Rectal smooth muscle tissue (tissue), 1 donor: Measurements from ENCODE around the gene EFNA5.

ENCODE experiments used
- H3K27ac ChIP-seq: one replicate; pipeline ENCODE4 v1.7.0; 2013; ENCODE audit warnings: low read depth, low read length, inconsistent platforms
- H3K27me3 ChIP-seq: one replicate; pipeline ENCODE4 v1.7.0; 2013; ENCODE audit warnings: low read length; ENCODE audit not compliant: control insufficient read depth, insufficient read depth
- H3K36me3 ChIP-seq: one replicate; pipeline ENCODE4 v1.7.0; 2013; ENCODE audit warnings: low read length; ENCODE audit not compliant: control insufficient read depth, insufficient read depth
- H3K4me1 ChIP-seq: one replicate; pipeline ENCODE4 v1.7.0; 2013; ENCODE audit warnings: low read length; ENCODE audit not compliant: control insufficient read depth, insufficient read depth
- H3K4me3 ChIP-seq: one replicate; pipeline ENCODE4 v1.7.0; 2013; ENCODE audit warnings: low read length
- H3K9ac ChIP-seq: one replicate; pipeline ENCODE4 v1.7.0; 2013; ENCODE audit warnings: low read length

Gene EFNA5

DNA sequence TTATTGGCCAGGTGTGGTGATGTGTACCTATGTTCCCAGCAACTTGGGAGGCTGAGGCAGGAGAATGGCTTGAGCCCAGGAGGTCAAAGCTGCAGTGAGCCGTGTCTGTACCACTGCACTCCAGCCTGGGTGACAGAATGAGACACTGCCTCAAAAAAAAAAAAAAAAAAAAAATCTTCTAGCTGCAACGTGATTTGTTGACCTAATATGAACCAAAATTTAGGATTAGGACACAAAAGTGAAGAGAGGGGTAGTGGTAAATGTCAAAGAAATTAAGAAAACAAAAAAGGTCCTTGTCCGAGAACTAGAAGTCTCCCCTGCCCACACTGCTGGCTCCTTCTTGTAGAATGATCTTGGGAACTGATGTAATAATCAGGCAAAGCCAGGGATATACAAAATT lies 272.0 kb downstream of the EFNA5 start:
- no peaks in the 10 kb centered on the region for H3K27me3 ChIP-seq

DNA sequence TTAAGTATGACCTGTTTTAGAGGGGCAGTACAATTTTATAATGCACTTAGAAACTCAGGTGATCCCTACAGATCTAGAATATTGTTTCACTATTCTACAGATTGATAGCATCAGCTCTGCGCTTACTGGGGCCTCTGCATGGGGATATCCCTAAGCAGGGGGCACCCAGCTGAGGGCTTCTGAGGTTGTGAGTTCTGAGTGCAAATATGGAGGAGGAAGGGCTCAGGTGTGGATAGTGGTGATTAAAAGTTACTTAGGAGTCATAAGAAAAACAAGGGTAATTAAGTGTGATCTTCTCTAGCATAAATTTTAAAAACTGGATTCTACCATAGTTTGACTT lies 274.4 kb downstream of the EFNA5 start:
- Histone ChIP-seq H3K4me3 (no peak overlapping the region), H3K27me3 (no peaks in the 10 kb centered on the region), H3K4me1 (no peaks in the 10 kb centered on the region), H3K9ac (no peak overlapping the region), H3K27ac (no peak overlapping the region), H3K36me3 (no peaks in the 10 kb centered on the region)

More for the DNA sequence above, 272.0 kb downstream of the EFNA5 start:
- H3K27ac ChIP-seq: no peak overlapping the region
- no peaks in the 10 kb centered on the region for H3K4me1 ChIP-seq
- H3K4me3 ChIP-seq: no peak overlapping the region
- no peak overlapping the region for H3K9ac ChIP-seq
- H3K36me3 ChIP-seq: no peaks in the 10 kb centered on the region

GRCh38 chr5:107395632-107396350 lies 274.9 kb downstream of the EFNA5 start:
- H3K4me3 ChIP-seq: no peak overlapping the region
- no peak overlapping the region for H3K9ac ChIP-seq
- H3K4me1 ChIP-seq: no peaks in the 10 kb centered on the region
- H3K27ac ChIP-seq: no peak overlapping the region
- no peaks in the 10 kb centered on the region for H3K27me3 ChIP-seq
- H3K36me3 ChIP-seq: no peaks in the 10 kb centered on the region

GRCh38 chr5:107393851-107394250 lies 276.9 kb downstream of the EFNA5 start:
- Histone ChIP-seq H3K4me1 (peaks cover 5% of the 10 kb centered on the region), H3K4me3 (no peak overlapping the region)

DNA sequence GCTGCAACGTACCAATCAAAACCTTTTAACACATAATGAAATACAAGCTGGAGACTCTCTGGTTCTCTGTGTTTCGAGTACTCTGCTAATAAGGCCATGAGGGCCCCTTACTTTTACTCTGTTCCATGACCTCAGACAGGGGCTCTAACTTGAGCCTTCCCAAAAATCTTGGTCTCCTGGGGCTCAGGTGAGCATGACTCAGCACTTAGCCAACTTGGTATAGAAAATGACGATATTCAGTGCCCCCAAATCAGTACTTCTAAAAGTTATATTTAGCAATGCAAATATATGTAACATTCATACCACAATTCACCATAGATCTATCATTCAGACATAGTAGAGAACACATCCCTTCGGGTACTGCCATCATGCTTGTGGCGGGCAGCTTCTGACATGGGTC lies 278.9 kb downstream of the EFNA5 start:
- Histone ChIP-seq H3K36me3 (no peaks in the 10 kb centered on the region), H3K4me3 (no peak overlapping the region), H3K9ac (no peak overlapping the region), H3K4me1 (peaks cover 5% of the 10 kb centered on the region), H3K27me3 (no peaks in the 10 kb centered on the region), H3K27ac (no peak overlapping the region)

More at GRCh38 chr5:107393851-107394250, 276.9 kb downstream of the EFNA5 start:
- H3K9ac ChIP-seq: no peak overlapping the region
- H3K27me3 ChIP-seq: no peaks in the 10 kb centered on the region
- no peak overlapping the region for H3K27ac ChIP-seq
- no peaks in the 10 kb centered on the region for H3K36me3 ChIP-seq

GRCh38 chr5:107389775-107390148 lies 281.0 kb downstream of the EFNA5 start:
- H3K9ac ChIP-seq: no peak overlapping the region
- no peaks in the 10 kb centered on the region for H3K36me3 ChIP-seq
- no peaks in the 10 kb centered on the region for H3K27me3 ChIP-seq
- H3K4me1 ChIP-seq: peaks cover 5% of the 10 kb centered on the region
- no peak overlapping the region for H3K27ac ChIP-seq
- H3K4me3 ChIP-seq: no peak overlapping the region

- Histone ChIP-seq H3K36me3 (no peaks in the 10 kb centered on the region), H3K27ac (no peak overlapping the region), H3K27me3 (no peaks in the 10 kb centered on the region), H3K9ac (no peak overlapping the region), H3K4me1 (peaks cover 5% of the 10 kb centered on the region), H3K4me3 (no peak overlapping the region)
Measured at GRCh38 chr5:107389130-107389774, 281.5 kb downstream of the EFNA5 start.

- no peaks in the 10 kb centered on the region for H3K36me3 ChIP-seq
- H3K9ac ChIP-seq: no peak overlapping the region
- no peaks in the 10 kb centered on the region for H3K27me3 ChIP-seq
- peaks cover 5% of the 10 kb centered on the region for H3K4me1 ChIP-seq
- H3K4me3 ChIP-seq: no peak overlapping the region
- no peak overlapping the region for H3K27ac ChIP-seq
Measured at GRCh38 chr5:107388141-107388861, 282.4 kb downstream of the EFNA5 start.

GRCh38 chr5:107387526-107388140 lies 283.1 kb downstream of the EFNA5 start:
- H3K4me3 ChIP-seq: no peak overlapping the region
- H3K9ac ChIP-seq: no peak overlapping the region
- no peaks in the 10 kb centered on the region for H3K27me3 ChIP-seq
- no peaks in the 10 kb centered on the region for H3K36me3 ChIP-seq
- no peak overlapping the region for H3K27ac ChIP-seq
- H3K4me1 ChIP-seq: peaks cover 5% of the 10 kb centered on the region

DNA sequence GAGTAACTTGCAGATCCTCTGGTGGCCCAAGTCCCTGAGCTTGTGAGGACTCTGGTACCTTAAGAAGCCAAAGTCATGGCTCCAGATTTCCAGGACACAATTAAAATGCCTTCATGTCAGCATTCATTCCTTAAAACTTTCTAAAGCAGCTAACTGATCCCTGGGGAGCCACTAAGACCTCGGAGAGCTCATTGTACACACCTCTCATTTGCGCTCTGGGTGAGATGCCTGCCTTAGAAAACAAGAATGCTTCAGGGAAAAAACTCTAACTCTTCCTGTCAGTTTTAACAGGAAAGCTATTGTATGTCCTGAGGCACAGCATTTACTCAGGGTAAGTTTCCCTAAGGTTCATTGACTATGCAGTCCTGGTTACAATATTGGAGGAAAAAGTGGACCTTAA lies 285.0 kb downstream of the EFNA5 start:
- H3K4me3 ChIP-seq: no peak overlapping the region
- H3K4me1 ChIP-seq: peaks cover 5% of the 10 kb centered on the region
- H3K27me3 ChIP-seq: no peaks in the 10 kb centered on the region
- H3K9ac ChIP-seq: no peak overlapping the region
- H3K27ac ChIP-seq: no peak overlapping the region
- no peaks in the 10 kb centered on the region for H3K36me3 ChIP-seq

DNA sequence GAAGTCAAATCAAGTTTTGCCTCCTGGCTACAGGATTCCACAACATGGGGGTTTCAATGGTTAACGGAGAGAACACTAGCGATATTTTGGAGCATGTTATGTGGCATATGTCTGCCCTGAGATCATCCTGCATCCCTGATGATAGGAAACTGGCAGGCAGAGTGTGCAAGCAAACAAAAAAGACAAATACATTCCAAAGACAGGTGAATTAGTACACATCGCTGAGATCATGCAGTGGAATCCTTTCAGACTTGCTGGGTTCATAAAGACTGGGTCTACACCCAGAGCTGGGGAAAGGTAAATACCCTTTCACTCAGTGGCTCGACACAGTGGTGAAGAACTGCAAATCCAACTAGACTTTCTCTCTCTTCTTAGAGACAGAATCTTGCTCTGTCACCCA lies 286.5 kb downstream of the EFNA5 start:
- H3K27ac ChIP-seq: no peak overlapping the region

DNA sequence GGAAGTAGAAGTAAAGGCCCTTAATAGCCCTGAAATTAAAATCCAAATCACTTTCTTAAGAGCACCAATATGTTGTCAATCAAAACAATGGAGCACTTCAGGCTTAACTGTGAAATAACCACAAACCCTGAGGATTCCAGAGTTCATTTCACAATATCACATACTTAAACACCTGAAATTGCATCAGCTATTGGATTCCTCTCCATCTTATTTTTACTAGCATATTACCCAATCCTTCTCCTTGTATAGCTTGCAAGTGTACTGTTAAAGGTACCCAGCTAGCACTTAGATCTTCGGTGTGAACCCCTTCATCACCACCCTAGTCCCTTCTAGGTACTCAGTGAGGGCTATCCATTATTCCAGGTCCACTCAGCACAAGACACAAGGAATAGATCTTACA lies 287.3 kb downstream of the EFNA5 start:
- Histone ChIP-seq H3K4me1 (no peaks in the 10 kb centered on the region), H3K4me3 (no peak overlapping the region), H3K9ac (no peak overlapping the region), H3K36me3 (no peaks in the 10 kb centered on the region), H3K27ac (no peak overlapping the region), H3K27me3 (no peaks in the 10 kb centered on the region)

More for the DNA sequence above, 286.5 kb downstream of the EFNA5 start:
- Histone ChIP-seq H3K9ac (no peak overlapping the region), H3K27me3 (no peaks in the 10 kb centered on the region), H3K36me3 (no peaks in the 10 kb centered on the region), H3K4me3 (no peak overlapping the region), H3K4me1 (peaks cover 3% of the 10 kb centered on the region)
